ENCODE data around the gene CPN1.

GRCh38 chr10:100021322-100021721 lies 60.3 kb downstream of the CPN1 start:
- TF ChIP-seq POLR2A (IDR thresholded peaks at IDR 0.05; ENCODE audit: low read depth): no peak
- TF ChIP-seq CTCF (IDR thresholded peaks at IDR 0.05): no peak
- no peak for TF ChIP-seq EP300 (IDR thresholded peaks at IDR 0.05)
- no peak for TF ChIP-seq POLR2AphosphoS5 (IDR thresholded peaks at IDR 0.05)

Measured in esophagus muscularis mucosa (tissue), 4 donors.